ENCODE results near the gene KCTD17. TPM values are rescaled to one million over a fixed set of nuclear protein-coding genes. Genes with fewer than 3 reads are reported as not detected.

KCTD17 gene
- total and polyA plus RNA-seq, 4 donors: 2.0 to 5.2 (median 3.7) TPM

DNA sequence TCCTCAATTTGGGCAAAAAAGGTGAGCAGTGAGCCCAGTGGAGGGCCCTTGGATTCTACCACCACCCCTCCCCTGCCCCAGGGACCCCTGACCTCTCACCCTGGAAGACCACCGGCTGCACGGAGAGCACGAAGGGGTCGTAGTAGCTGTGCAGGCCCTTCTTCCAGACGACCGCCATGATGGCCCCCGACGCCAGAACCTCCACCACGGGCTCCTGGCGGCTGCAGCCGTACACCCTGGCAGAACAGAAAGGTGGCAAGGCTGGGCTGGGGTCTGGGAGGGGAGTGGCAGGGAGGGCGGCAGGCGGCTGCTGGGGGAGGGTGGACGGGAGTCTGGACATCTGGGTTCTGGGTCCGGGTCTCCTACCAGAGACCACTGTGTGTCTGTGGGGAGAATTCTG is 34.6 kb downstream of the KCTD17 start:
- 88% methylated on average over 15 of the region's 15 CpGs for WGBS
- Histone ChIP-seq H3K9ac (ENCODE audit: low read depth in 1 of 2, low read length in 2 of 2) (no peak overlapping the region), H3K36me3 (ENCODE audit: control insufficient read depth in 4 of 4, insufficient read depth in 3 of 4, low read depth in 1 of 4, low read length in 3 of 4) (peaks cover 2 to 57% (median 23%) of the 10 kb centered on the region in 4 donors), H3K4me1 (ENCODE audit: control insufficient read depth in 4 of 4, insufficient read depth in 4 of 4, low read length in 3 of 4) (no peaks in the 10 kb centered on the region), H3K9me3 (ENCODE audit: control insufficient read depth in 4 of 4, low read length in 3 of 4) (no peaks in the 10 kb centered on the region), H3K27ac (ENCODE audit: low read depth in 1 of 2, low read length in 2 of 2) (no peak overlapping the region), H3K4me3 (ENCODE audit: low read depth in 1 of 3, low read length in 3 of 3) (no peak overlapping the region), H3K27me3 (ENCODE audit: control insufficient read depth in 4 of 4, insufficient read depth in 4 of 4, low read length in 3 of 4) (no peaks in the 10 kb centered on the region)
- DNase-seq (ENCODE audit: low spot score): no peak
- TF ChIP-seq, protein P1, sequence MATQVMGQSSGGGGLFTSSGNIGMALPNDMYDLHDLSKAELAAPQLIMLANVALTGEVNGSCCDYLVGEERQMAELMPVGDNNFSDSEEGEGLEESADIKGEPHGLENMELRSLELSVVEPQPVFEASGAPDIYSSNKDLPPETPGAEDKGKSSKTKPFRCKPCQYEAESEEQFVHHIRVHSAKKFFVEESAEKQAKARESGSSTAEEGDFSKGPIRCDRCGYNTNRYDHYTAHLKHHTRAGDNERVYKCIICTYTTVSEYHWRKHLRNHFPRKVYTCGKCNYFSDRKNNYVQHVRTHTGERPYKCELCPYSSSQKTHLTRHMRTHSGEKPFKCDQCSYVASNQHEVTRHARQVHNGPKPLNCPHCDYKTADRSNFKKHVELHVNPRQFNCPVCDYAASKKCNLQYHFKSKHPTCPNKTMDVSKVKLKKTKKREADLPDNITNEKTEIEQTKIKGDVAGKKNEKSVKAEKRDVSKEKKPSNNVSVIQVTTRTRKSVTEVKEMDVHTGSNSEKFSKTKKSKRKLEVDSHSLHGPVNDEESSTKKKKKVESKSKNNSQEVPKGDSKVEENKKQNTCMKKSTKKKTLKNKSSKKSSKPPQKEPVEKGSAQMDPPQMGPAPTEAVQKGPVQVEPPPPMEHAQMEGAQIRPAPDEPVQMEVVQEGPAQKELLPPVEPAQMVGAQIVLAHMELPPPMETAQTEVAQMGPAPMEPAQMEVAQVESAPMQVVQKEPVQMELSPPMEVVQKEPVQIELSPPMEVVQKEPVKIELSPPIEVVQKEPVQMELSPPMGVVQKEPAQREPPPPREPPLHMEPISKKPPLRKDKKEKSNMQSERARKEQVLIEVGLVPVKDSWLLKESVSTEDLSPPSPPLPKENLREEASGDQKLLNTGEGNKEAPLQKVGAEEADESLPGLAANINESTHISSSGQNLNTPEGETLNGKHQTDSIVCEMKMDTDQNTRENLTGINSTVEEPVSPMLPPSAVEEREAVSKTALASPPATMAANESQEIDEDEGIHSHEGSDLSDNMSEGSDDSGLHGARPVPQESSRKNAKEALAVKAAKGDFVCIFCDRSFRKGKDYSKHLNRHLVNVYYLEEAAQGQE (IDR thresholded peaks at IDR 0.05): no peak
- TF ChIP-seq JUND (IDR thresholded peaks at IDR 0.05): no peak

DNA sequence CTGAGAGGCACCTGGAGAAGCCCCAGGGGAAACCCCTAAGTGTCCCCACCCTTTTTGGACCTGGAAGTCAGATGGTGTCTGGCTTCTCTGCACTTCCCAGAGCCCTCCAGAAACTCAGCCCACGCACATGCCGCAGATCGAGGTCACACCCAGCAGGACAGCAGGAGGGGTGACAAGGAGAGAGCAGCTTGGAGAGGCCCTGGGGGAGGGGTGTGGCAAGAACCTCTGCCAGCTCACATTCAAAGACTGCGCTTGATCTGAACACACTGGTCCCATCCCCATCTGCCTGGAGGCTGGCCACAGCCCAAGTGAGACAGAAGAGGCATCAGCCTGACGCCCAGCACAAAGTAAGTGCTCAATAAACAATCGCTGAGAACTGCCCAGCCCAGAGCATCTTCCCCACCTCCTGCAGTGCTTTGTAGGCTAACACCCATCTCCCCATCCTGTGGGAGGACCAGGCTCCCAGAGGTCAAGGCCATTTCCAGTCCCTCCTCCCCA is 36.6 kb downstream of the KCTD17 start:
- no peaks in the 10 kb centered on the region for H3K9me3 ChIP-seq (ENCODE audit: control insufficient read depth in 4 of 4, low read length in 3 of 4)
- no peaks in the 10 kb centered on the region for H3K27me3 ChIP-seq (ENCODE audit: control insufficient read depth in 4 of 4, insufficient read depth in 4 of 4, low read length in 3 of 4)
- DNase-seq (ENCODE audit: low spot score): no peak
- H3K27ac ChIP-seq (ENCODE audit: low read depth in 1 of 2, low read length in 2 of 2): no peak overlapping the region
- H3K9ac ChIP-seq (ENCODE audit: low read depth in 1 of 2, low read length in 2 of 2): no peak overlapping the region
- 81% methylated on average over 6 of the region's 6 CpGs for WGBS
- no peaks in the 10 kb centered on the region for H3K4me1 ChIP-seq (ENCODE audit: control insufficient read depth in 4 of 4, insufficient read depth in 4 of 4, low read length in 3 of 4)
- TF ChIP-seq NR2F2 (IDR thresholded peaks at IDR 0.05) (no peak), TAF1 (conservative IDR thresholded peaks at IDR 0.05) (no peak), RAD21 (IDR thresholded peaks at IDR 0.05) (no peak), HNF4G (IDR thresholded peaks at IDR 0.05) (no peak)
- TF ChIP-seq, protein P2, sequence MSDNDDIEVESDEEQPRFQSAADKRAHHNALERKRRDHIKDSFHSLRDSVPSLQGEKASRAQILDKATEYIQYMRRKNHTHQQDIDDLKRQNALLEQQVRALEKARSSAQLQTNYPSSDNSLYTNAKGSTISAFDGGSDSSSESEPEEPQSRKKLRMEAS (IDR thresholded peaks at IDR 0.05): no peak
- TF ChIP-seq, protein P3, sequence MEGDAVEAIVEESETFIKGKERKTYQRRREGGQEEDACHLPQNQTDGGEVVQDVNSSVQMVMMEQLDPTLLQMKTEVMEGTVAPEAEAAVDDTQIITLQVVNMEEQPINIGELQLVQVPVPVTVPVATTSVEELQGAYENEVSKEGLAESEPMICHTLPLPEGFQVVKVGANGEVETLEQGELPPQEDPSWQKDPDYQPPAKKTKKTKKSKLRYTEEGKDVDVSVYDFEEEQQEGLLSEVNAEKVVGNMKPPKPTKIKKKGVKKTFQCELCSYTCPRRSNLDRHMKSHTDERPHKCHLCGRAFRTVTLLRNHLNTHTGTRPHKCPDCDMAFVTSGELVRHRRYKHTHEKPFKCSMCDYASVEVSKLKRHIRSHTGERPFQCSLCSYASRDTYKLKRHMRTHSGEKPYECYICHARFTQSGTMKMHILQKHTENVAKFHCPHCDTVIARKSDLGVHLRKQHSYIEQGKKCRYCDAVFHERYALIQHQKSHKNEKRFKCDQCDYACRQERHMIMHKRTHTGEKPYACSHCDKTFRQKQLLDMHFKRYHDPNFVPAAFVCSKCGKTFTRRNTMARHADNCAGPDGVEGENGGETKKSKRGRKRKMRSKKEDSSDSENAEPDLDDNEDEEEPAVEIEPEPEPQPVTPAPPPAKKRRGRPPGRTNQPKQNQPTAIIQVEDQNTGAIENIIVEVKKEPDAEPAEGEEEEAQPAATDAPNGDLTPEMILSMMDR (IDR thresholded peaks at IDR 0.05; ENCODE audit: low read depth, low read length, missing input control): no peak
- TF ChIP-seq, protein P1 (IDR thresholded peaks at IDR 0.05): no peak
- peaks cover 2 to 45% (median 16%) of the 10 kb centered on the region in 4 donors for H3K36me3 ChIP-seq (ENCODE audit: control insufficient read depth in 4 of 4, insufficient read depth in 3 of 4, low read depth in 1 of 4, low read length in 3 of 4)
- no peak overlapping the region for H3K4me3 ChIP-seq (ENCODE audit: low read depth in 1 of 3, low read length in 3 of 3)
